IgD-negative memory B cell (primary cell): ENCODE results near the gene CNPY2. TPM values are rescaled to one million over a fixed set of nuclear protein-coding genes. Genes with fewer than 3 reads are reported as not detected.
A peak's percentile ranks its signal among the peaks of the same experiment; 100 is the strongest.
"Not testable (repeated sequence)": the region's sequence is repeated elsewhere in the genome, so short reads cannot be mapped to it uniquely, and the experiment has no call there.

Experiments
- H3K27ac Mint-ChIP-seq, 3 donors: one replicate each; pipeline ENCODE4 v1.8.0; 2020 to 2022; ENCODE audit warnings: mild to moderate bottlenecking in 3 of 3, mixed read lengths in 3 of 3, moderate library complexity in 1 of 3
- H3K27me3 Mint-ChIP-seq: one replicate; pipeline ENCODE4 v1.8.0; 2021; ENCODE audit warnings: mixed read lengths
- H3K36me3 Mint-ChIP-seq: one replicate; pipeline ENCODE4 v1.8.0; 2020; ENCODE audit warnings: mild to moderate bottlenecking, mixed read lengths
- H3K4me1 Mint-ChIP-seq, 3 donors: one replicate each; pipeline ENCODE4 v1.8.0; 2020 to 2022; ENCODE audit warnings: mixed read lengths in 3 of 3, mild to moderate bottlenecking in 1 of 3
- H3K4me3 Mint-ChIP-seq, 4 donors: one replicate each; pipeline ENCODE4 v1.8.0; 2020 to 2022; ENCODE audit warnings: mild to moderate bottlenecking in 4 of 4, mixed read lengths in 4 of 4, moderate library complexity in 3 of 4
- H3K9me3 Mint-ChIP-seq, 3 donors: one replicate each; pipeline ENCODE4 v1.8.0; 2020 to 2021; ENCODE audit warnings: mixed read lengths in 3 of 3, mild to moderate bottlenecking in 1 of 3
- polyA plus RNA-seq: library from polyadenylated mRNA; unstranded; fragments of 300-500 nt; fragmentation: Illumina TruSeq; gene quantifications from one replicate; pipeline ENCODE4 v1.2.3, GENCODE V29; 2021

CNPY2 gene
- polyA plus RNA-seq = 160 TPM

GRCh38 chr12:56315622-56316473 is at the start of gene CNPY2:
Gene CNPY2 (minus strand): TSS chr12:56315988. CDS start chr12:56315217, 771 bp downstream.
- Mint-ChIP-seq H3K4me3 (peak within 1 kb of the TSS; percentile 98 to 99 (median 99)), H3K36me3 (no peaks in the 10 kb centered on the region), H3K4me1 (peaks cover 3 to 10% (median 4%) of the 10 kb centered on the region in 3 donors), H3K27ac (peak within 1 kb of the TSS; percentile 95 to 99 (median 97)), H3K9me3 (no peaks in the 10 kb centered on the region), H3K27me3 (no peaks in the 10 kb centered on the region)

DNA sequence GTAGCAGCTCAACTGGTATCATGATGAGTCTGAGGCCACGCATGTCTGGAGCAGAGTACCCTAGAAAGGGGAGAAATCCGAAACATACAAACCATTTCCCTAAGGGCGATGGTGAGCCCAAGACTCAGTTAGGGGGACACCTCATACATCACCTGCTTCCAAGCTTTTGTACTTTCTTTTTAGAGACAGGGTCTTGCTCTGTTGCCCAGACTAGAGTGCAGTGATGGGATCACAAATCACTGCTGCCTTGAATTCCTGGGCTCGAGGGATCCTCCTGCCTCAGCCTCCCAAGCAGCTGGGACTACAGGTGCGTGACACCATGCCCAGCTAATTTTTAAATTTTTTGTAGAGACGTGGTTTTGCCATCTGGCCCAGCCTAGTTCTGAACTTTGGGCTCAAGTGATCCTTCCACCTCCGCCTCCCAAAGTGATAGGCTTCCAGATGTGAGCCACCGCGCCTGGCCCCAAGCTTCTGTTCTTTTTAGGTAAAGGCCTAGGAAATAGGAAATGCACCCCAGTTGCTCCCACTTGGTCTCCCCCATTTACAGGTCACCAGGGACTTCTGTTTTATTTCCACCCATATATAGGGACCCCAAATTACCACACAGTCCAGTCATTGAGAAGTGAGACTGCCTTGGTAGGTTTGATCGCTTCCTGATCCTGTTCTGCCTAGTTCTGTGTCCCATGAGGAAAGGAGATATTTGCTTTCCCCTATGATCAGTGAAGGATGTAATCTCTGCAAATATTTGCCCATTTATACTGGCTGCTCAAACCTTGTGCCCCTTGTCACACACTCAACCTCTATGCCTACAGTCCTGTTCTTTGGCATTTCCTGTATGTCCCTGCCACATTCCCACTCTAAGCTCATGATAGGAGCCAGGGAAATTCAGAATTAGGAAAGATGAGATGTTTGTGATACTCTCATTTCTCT is 46.6 kb upstream of the CNPY2 start, which contains the start of gene APOF:
TSS of gene APOF (minus strand) at position 728 of the 930 bp plus-strand sequence. CDS start at position 616, 112 bp downstream.
- Mint-ChIP-seq H3K9me3 (no peaks in the 10 kb centered on the region), H3K4me1 (peaks cover 4 to 29% (median 18%) of the 10 kb centered on the region in 3 donors), H3K27me3 (no peaks in the 10 kb centered on the region), H3K36me3 (no peaks in the 10 kb centered on the region), H3K27ac (peak within 1 kb of the TSS in 1 of 3 donors; percentile 69), H3K4me3 (peak within 1 kb of the TSS; percentile 42 to 98 (median 69))

DNA sequence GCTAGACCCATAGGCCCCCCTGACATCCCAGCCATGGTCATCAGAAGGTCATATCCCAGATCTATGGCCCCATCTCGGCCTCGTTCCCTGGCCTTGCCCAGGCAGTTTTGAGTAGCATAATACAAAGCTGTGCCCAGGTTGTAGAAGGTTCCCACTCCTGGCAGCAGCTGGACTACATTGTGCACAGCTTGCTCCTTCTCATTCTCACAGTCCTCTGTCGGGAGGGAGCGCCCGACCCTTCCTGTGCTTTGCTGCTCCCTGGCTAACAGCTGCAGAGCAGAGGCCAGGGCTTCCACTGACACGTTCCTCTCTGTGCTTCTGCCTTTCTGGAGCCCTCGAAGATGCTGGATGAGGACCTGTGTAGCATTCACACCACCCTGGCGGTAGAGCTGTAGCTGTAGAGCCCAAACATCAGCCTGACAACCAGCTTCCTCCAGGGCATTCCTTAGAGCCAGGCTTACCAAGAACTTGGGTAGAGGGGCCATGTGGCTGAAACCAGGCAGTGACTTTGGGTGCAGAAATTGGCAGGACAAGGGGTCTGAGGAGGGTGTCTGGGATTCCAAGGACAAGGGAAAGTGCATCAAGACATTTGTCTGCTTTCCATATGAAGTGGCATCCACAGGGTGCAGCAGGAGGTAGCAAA is 45.8 kb upstream of the CNPY2 start:
- Mint-ChIP-seq H3K36me3 (no peaks in the 10 kb centered on the region), H3K27me3 (no peaks in the 10 kb centered on the region), H3K27ac (peak overlapping the region in 1 of 3 donors; percentile 78), H3K9me3 (no peaks in the 10 kb centered on the region), H3K4me1 (peaks cover 4 to 29% (median 18%) of the 10 kb centered on the region in 3 donors), H3K4me3 (peak overlapping the region; percentile 91 to 98 (median 95))

DNA sequence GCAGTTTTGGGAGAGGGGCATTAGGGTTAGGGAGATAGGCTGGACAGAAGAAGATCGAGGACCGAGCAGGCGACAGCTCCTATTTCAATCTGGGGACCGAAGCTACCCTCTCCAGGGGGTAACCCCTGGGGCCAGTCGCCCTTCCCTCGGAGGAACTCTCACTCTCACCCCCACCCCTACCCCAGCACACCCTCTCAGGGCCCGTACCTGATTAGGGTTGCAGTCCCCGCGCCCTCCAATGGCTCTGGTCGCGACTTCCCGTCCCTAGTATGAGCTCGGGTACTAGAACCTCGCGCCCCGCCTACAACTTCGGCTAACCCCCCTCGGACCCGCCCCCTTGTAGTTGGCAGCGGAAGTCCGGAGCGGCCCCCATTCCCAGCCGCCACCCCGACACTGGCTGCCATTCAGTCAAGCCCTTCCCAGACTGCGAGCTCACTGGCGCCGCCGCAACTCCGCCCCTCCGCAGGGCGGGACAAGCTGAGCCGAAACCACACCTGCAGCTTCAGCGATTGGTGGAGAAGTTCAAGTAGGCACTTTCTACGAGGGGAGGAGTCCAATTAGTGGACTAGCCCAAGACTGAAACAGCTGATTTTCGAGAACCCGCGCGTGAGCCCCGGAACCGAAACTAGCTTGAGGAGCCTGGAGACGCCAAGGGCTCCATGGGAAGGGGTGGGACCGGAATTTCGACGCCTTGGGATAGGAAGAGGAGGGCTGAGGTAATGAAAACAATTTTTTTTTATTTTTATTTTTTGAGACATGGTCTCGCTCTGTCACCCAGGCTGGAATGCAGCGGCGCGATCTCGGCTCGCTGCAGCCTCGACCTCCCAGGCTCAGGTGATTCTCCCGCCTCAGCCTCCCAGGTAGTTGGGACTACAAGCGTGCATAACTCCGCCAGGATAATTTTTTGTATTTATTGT is 44.3 kb upstream of the CNPY2 start, which contains the start of gene STAT2:
TSS of gene STAT2 (minus strand) at position 257 of the 917 bp plus-strand sequence. CDS start 3,536 bp downstream, outside the sequence.
- Mint-ChIP-seq H3K9me3 (no peaks in the 10 kb centered on the region), H3K4me1 (peaks cover 4 to 29% (median 18%) of the 10 kb centered on the region in 3 donors), H3K27me3 (no peaks in the 10 kb centered on the region), H3K27ac (peak within 1 kb of the TSS; percentile 81 to 95 (median 88)), H3K4me3 (peak within 1 kb of the TSS; percentile 91 to 98 (median 95)), H3K36me3 (peaks cover 3% of the 10 kb centered on the region)

- Mint-ChIP-seq H3K27me3 (no peaks in the 10 kb centered on the region), H3K9me3 (no peaks in the 10 kb centered on the region), H3K27ac (peak overlapping the region; percentile 81 to 95 (median 88)), H3K4me1 (peaks cover 4 to 29% (median 18%) of the 10 kb centered on the region in 3 donors), H3K4me3 (peak overlapping the region; percentile 91 to 98 (median 95)), H3K36me3 (peaks cover 3% of the 10 kb centered on the region)
These were observed 43.2 kb upstream of the CNPY2 start for GRCh38 chr12:56358836-56359532.

GRCh38 chr12:56351325-56351724 is 35.5 kb upstream of the CNPY2 start:
- Mint-ChIP-seq H3K4me3 (no peak overlapping the region), H3K4me1 (no peaks in the 10 kb centered on the region), H3K36me3 (peaks cover 6% of the 10 kb centered on the region), H3K9me3 (no peaks in the 10 kb centered on the region), H3K27me3 (no peaks in the 10 kb centered on the region), H3K27ac (no peak overlapping the region)

GRCh38 chr12:56350662-56351061 is 34.9 kb upstream of the CNPY2 start:
- no peaks in the 10 kb centered on the region for H3K4me1 Mint-ChIP-seq
- no peaks in the 10 kb centered on the region for H3K27me3 Mint-ChIP-seq
- no peaks in the 10 kb centered on the region for H3K9me3 Mint-ChIP-seq
- peak overlapping the region in 1 of 3 donors; percentile 64 for H3K27ac Mint-ChIP-seq
- no peak overlapping the region for H3K4me3 Mint-ChIP-seq
- H3K36me3 Mint-ChIP-seq = peaks cover 3% of the 10 kb centered on the region

GRCh38 chr12:56348776-56349175 is 33.0 kb upstream of the CNPY2 start:
- Mint-ChIP-seq H3K27ac (peak overlapping the region in 1 of 3 donors; percentile 33), H3K9me3 (no peaks in the 10 kb centered on the region), H3K27me3 (no peaks in the 10 kb centered on the region), H3K36me3 (peaks cover 3% of the 10 kb centered on the region), H3K4me3 (no peak overlapping the region), H3K4me1 (no peaks in the 10 kb centered on the region)

DNA sequence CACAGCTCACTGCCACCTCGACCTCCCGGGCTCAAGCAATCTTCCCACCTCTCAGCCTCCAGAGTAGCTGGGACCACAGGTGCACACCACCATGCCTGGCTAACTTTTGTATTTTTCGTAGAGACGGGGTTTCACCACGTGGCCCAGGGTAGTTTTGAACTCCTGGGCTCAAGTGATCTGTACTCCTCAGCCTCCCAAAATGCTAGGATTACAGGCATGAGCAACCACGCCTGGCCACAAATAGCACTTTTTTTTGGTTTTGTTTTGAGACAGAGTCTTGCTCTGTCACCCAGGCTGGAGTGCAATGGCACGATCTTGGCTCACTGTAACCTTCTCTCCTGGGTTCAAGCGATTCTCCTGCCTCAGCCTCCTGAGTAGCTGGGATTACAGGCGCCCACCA is 31.5 kb upstream of the CNPY2 start:
- H3K9me3 Mint-ChIP-seq, H3K36me3 Mint-ChIP-seq, H3K27me3 Mint-ChIP-seq, H3K4me3 Mint-ChIP-seq, H3K4me1 Mint-ChIP-seq: not testable (repeated sequence)
- peak overlapping the region in 2 of 3 donors; percentile 23 for H3K27ac Mint-ChIP-seq

- peaks cover 3% of the 10 kb centered on the region for H3K36me3 Mint-ChIP-seq
These were observed 30.9 kb upstream of the CNPY2 start for GRCh38 chr12:56346675-56347074.

DNA sequence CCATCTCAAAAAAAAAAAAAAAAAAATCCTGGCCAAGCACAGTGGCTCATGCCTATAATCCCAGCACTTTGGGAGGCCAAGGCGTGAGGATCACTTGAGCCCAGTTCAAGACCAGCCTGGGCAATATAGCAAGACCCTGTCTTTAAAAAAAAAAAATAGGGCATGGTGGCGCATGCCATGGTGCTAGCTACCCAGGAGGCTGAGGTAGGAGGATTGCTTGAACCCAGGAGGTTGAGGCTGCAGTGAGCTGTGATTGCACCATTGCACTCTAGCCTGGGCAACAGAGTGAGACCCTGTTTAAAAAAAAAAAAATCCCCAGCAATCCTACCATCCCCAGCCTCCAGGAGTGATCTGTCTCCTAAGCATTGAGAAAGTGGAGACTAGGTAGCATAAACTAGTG is 26.5 kb upstream of the CNPY2 start:
- H3K4me3 Mint-ChIP-seq, H3K36me3 Mint-ChIP-seq, H3K27ac Mint-ChIP-seq, H3K27me3 Mint-ChIP-seq, H3K9me3 Mint-ChIP-seq: not testable (repeated sequence)
- H3K4me1 Mint-ChIP-seq = peaks cover 13 to 29% (median 17%) of the 10 kb centered on the region in 3 donors

More at GRCh38 chr12:56346675-56347074, 30.9 kb upstream of the CNPY2 start:
- Mint-ChIP-seq H3K9me3 (no peaks in the 10 kb centered on the region), H3K27ac (no peak overlapping the region), H3K27me3 (no peaks in the 10 kb centered on the region), H3K4me1 (peaks cover 0 to 4% (median 0%) of the 10 kb centered on the region in 3 donors), H3K4me3 (peak overlapping the region in 1 of 4 donors; percentile 17)

GRCh38 chr12:56341616-56342015 is 25.8 kb upstream of the CNPY2 start:
- Mint-ChIP-seq H3K9me3 (no peaks in the 10 kb centered on the region), H3K4me1 (peaks cover 14 to 33% (median 21%) of the 10 kb centered on the region in 3 donors), H3K27me3 (peaks cover 2% of the 10 kb centered on the region), H3K36me3 (peaks cover 3% of the 10 kb centered on the region), H3K4me3 (no peak overlapping the region), H3K27ac (peak overlapping the region; percentile 25 to 71 (median 66))

DNA sequence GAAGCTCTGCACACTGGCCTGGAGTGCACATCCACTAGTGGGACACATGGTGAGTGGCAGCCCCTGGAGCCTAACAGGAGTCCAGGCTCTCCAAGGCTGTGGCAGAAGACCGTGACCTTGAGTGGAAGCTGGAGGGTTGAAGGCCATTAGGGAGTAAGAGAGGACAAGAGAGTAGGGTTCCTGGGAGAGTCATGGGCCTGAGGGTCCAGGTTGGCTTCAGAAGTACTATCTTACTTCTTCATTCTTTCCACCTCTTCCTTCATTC is 23.3 kb upstream of the CNPY2 start:
- H3K27me3 Mint-ChIP-seq = peaks cover 2% of the 10 kb centered on the region
- H3K4me1 Mint-ChIP-seq = peaks cover 25 to 39% (median 31%) of the 10 kb centered on the region in 3 donors
- H3K9me3 Mint-ChIP-seq = no peaks in the 10 kb centered on the region

More for the DNA sequence above, 23.3 kb upstream of the CNPY2 start:
- H3K27ac Mint-ChIP-seq = peak overlapping the region; percentile 85 to 98 (median 91)
- H3K4me3 Mint-ChIP-seq = peak overlapping the region; percentile 87 to 98 (median 90)
- peaks cover 3% of the 10 kb centered on the region for H3K36me3 Mint-ChIP-seq
